Astrocyte of the spinal cord (primary cell): ENCODE results near the gene SAA1.

ENCODE experiments used
- DNase-seq: peaks from one replicate; pipeline ENCODE4 v3.0.0; 2011; ENCODE audit warnings: low read depth, low spot score
- H3K4me3 ChIP-seq: 2 replicates; pipeline ENCODE4 v1.5.1; 2011; ENCODE audit warnings: low read depth, mild to moderate bottlenecking, low read length, moderate library complexity
- CTCF ChIP-seq: IDR thresholded peaks from 2 replicates; pipeline ENCODE4 v1.5.1; 2012; ENCODE audit warnings: low read depth, mild to moderate bottlenecking, low read length, inconsistent platforms
- in situ Hi-C: cut with HindIII; loops from 2 replicates; pipeline ENCODE4 v1.10.0; 2017; ENCODE audit warnings: low sequenced_read_pairs

The SAA1 gene

GRCh38 chr11:18315893-18316292, 49.8 kb downstream of the SAA1 start:
- no peak overlapping the region for H3K4me3 ChIP-seq
- no peak for TF ChIP-seq CTCF
- in situ Hi-C loops: no loop called here

GRCh38 chr11:18317551-18317950, 51.5 kb downstream of the SAA1 start:
- DNase-seq: no peak
- TF ChIP-seq CTCF: no peak
- in situ Hi-C loops: no loop called here
- no peak overlapping the region for H3K4me3 ChIP-seq

More at GRCh38 chr11:18315893-18316292, 49.8 kb downstream of the SAA1 start:
- no peak for DNase-seq
